ENCODE results near the gene MRPS16. TPM values are rescaled to one million over a fixed set of nuclear protein-coding genes. Genes with fewer than 3 reads are reported as not detected.

The MRPS16 gene
- total and polyA plus RNA-seq, 2 of the 13 experiments (the other 11 are each of a cell fraction or from before 2014, with no cell fraction given) = 70.1 to 135 TPM

GRCh38 chr10:73234695-73235094 is 17.7 kb downstream of the MRPS16 start:
- Histone ChIP-seq H3K4me2 (ENCODE audit: low read depth, low read length) (no peak overlapping the region), H3K4me1 (ENCODE audit: insufficient read depth, low read length) (no peaks in the 10 kb centered on the region), H4K20me1 (ENCODE audit: insufficient read depth, low read length) (no peaks in the 10 kb centered on the region), H2AFZ (ENCODE audit: low read length) (no peak overlapping the region), H3K4me3 (replicated peaks in 1 of 3; ENCODE audit: insufficient read depth in 1 of 3, low read depth in 2 of 3, low read length in 3 of 3) (no peak overlapping the region), H3K27ac (ENCODE audit: extremely low read length, insufficient read depth, low read length) (no peak overlapping the region), H3K79me2 (ENCODE audit: insufficient read depth, low read length) (no peaks in the 10 kb centered on the region), H3K27me3 (ENCODE audit: control insufficient read depth in 1 of 2, insufficient read depth in 2 of 2, low read length in 2 of 2) (no peaks in the 10 kb centered on the region), H3K9me3 (ENCODE audit: low read length) (no peaks in the 10 kb centered on the region), H3K9ac (ENCODE audit: insufficient read depth, low read depth, low read length) (no peak overlapping the region), H3K36me3 (replicated peaks in 1 of 2; ENCODE audit: control insufficient read depth in 1 of 2, insufficient read depth in 2 of 2, low read length in 2 of 2) (peaks cover 1 to 18% of the 10 kb centered on the region in 2 experiments; a peak in 4 of 5 replicates)
- CTCF ChIA-PET (ENCODE audit: low intra/inter-chr PET ratio, low total read pairs) = no interaction called here
- 97% methylated on average over 7 of the region's 7 CpGs for WGBS (ENCODE audit: low lambda C conversion rate)
- FAIRE-seq (no peak), DNase-seq (ENCODE audit: low spot score) (no peak), ATAC-seq (no peak)
- intact Hi-C loops (cut with micrococcal nuclease; ENCODE audit: unreplicated experiment) (no loop called here), in situ Hi-C loops (cut with HindIII; ENCODE audit: extremely low pct_ligation_motif_present, low pct_unique_long_range_greater_than_20kb) (no loop called here)
- POLR2A ChIA-PET = interaction anchor here (1.5 kb wide), 1 partner anchor 12 kb away, joined by 5 read pairs; the partner anchor contains the start of gene DNAJC9
- BruUV-seq (replicated peaks) = no TSS peak
- TF ChIP-seq ZFP90 (CRISPR knock-in tag; IDR thresholded peaks at IDR 0.05; ENCODE audit: borderline replicate concordance) (no peak), CEBPZ (IDR thresholded peaks at IDR 0.05; ENCODE audit: low read length) (no peak), GRHL1 (CRISPR knock-in tag; conservative IDR thresholded peaks at IDR 0.05) (no peak), PRDM15 (CRISPR knock-in tag; IDR thresholded peaks at IDR 0.05) (no peak), FOXJ3 (CRISPR knock-in tag; IDR thresholded peaks at IDR 0.05; ENCODE audit: borderline replicate concordance) (no peak), ZNF616 (CRISPR knock-in tag; IDR thresholded peaks at IDR 0.05; ENCODE audit: low read depth) (no peak), AGO2 (optimal IDR thresholded peaks at IDR 0.05; ENCODE audit: low read depth, low read length) (no peak), NRL (CRISPR knock-in tag; IDR thresholded peaks at IDR 0.05; ENCODE audit: borderline replicate concordance) (no peak), HIVEP1 (CRISPR knock-in tag; IDR thresholded peaks at IDR 0.05) (no peak), DRAP1 (CRISPR knock-in tag; IDR thresholded peaks at IDR 0.05) (no peak), TERF1 (CRISPR knock-in tag; IDR thresholded peaks at IDR 0.05) (no peak), CENPBD1 (CRISPR knock-in tag; IDR thresholded peaks at IDR 0.05; ENCODE audit: borderline replicate concordance, low read depth) (no peak)
